Stimulated activated naive CD4-positive, alpha-beta T cell (primary cell): Measurements from ENCODE around the gene L1TD1.
"Not testable (repeated sequence)": the region's sequence is repeated elsewhere in the genome, so short reads cannot be mapped to it uniquely, and the experiment has no call there.

Experiments used
- DNase-seq, 6 experiments: peaks; one replicate each; lab custom pipeline; 2025; lab: John Stamatoyannopoulos, UW

L1TD1 gene

GRCh38 chr1:62237950-62238374 is 43.3 kb downstream of the L1TD1 start:
- no peak for DNase-seq

GRCh38 chr1:62238507-62238906 is 43.9 kb downstream of the L1TD1 start:
- DNase-seq: no peak

DNA sequence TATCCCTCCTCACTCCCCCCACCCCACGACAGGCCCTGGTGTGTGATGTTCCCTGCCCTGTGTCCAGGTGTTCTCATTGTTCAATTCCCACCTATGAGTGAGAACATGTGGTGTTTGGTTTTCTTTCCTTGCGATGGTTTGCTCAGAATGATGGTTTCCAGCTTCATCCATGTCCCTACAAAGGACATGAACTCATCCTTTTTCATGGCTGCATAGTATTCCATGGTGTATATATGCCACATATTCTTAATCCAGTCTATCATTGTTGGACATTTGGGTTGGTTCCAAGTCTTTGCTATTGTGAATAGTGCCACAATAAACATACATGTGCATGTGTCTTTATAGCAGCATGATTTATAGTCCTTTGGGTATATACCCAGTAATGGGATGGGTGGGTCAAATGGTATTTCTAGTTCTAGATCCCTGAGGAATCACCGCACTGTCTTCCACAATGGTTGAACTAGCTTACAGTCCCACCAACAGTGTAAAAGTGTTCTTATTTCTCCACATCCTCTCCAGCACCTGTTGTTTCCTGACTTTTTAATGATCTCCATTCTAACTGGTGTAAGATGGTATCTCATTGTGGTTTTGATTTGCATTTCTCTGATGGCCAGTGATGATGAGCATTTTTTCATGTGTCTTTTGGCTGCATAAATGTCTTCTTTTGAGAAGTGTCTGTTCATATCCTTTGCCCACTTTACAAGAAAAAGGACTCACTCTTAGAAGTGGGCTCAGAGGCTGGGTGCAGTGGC is 45.2 kb downstream of the L1TD1 start:
- DNase-seq: not testable (repeated sequence)

DNA sequence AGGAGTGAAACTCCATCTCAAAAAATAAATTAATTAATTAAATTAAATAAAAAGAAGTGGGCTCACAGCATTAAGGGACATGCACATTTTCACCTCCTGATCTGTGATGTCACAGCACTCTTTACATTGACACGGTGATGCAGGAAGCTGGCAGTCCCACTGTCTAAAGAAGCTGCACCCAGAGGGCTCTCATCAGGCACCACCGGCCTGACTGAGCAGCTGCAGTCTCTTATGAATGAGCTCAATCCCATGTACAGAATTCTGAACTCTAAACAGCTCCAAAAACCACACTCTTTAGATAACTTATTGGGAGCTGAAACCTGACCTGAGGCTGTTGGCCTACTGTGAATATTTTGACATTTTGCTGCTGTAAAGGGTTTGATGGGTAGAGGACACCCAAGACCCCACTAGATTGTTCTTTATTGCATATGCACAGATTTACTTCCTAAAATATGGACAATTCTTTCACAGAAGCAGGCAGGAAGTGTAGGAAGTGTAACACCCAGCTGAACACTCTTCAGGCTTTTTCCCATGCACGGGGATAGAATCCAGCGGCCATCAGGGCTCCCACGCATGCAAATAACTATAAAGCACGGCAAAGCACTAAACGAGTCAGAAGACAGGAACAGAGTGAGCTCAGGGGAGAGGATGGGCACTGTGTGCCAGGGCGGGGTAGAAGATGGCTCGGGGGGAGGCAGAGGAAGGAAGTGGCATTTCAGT is 46.2 kb downstream of the L1TD1 start:
- no peak for DNase-seq

GRCh38 chr1:62241371-62242131 is 46.9 kb downstream of the L1TD1 start:
- DNase-seq: no peak

DNA sequence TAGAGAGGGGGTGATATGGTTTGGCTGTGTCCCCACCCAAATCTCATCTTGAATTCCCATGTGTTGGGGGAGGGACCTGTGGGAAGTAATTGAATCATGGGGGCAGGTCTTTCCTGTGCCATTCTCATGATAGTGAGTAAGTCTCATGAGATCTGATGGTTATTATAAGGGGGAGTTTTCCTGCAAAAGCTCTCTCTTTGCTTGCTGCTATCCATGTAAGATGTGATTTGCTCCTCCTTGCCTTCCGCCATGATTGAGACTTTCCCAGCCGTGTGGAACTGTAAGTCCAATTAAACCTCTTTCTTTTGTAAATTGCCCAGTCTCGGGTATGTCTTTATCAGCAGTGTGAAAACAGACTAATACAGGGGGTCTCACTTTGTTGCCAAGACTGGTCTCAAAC is 49.7 kb downstream of the L1TD1 start:
- not testable (repeated sequence) for DNase-seq

GRCh38 chr1:62245201-62245600 is 50.6 kb downstream of the L1TD1 start:
- DNase-seq: no peak

DNA sequence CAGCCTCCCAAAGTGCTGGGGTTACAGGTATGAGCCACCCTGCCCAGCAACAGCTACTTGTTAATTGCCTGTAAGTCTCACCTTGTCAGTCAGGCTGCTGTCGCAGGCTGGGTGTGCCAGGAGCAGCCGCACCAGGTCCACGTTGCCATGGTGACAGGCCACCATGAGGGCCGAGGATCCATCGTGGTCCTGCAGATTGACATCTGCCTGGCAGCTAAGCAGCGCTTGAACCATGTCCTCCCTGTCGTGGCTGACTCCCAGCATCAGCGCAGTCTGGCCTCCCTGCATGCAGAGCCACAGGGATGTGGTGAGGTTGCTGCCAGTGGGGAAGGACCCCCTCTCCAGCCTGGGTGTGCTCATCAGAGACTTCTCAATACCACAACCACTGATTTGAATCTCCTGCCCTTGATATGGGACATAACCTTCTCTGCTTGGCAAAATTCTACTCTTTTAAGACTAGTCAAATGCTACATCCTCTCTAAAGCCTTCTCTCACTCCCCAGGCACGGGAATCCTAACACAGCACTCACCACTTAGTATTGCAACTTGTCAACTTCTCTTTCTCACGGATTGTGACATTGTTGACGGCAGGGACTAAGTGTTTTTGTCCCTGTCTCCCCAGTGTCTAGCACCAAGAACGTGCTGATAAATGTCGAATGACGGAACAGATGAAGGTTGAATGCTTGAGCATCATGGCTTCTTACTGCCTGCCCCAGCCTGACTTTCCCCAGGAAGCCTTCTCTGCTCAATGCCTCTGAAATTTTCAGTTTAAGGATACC is 52.9 kb downstream of the L1TD1 start:
- no peak for DNase-seq

- DNase-seq: no peak
These were observed 55.6 kb downstream of the L1TD1 start for GRCh38 chr1:62250126-62250726.

DNA sequence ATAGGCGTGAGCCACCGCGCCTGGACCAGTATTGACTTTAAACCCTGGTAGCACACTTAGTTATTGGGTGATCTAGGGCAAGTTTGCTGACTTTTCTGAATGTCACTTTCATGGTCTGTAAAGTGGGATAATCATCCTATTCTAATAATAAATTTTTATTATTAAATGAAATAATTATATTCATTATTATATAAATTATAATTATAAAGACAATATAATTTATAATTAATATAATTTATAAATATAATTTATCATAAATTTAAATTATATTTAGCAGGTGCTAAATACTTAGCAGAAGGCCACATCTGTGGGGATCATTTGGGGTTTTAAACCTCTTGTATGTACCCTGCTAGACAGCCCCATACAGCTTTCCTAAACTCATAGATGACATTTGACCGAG is 64.9 kb downstream of the L1TD1 start:
- no peak for DNase-seq

GRCh38 chr1:62260688-62261087 is 66.0 kb downstream of the L1TD1 start:
- DNase-seq: no peak
